Fibroblast of skin of right biceps (primary cell): ENCODE data around the gene VEGFB.

Experiments
- DNase-seq: peaks from one replicate; pipeline ENCODE4 v3.0.0-alpha.2; 2013

Gene VEGFB, protein sequence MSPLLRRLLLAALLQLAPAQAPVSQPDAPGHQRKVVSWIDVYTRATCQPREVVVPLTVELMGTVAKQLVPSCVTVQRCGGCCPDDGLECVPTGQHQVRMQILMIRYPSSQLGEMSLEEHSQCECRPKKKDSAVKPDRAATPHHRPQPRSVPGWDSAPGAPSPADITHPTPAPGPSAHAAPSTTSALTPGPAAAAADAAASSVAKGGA

DNA sequence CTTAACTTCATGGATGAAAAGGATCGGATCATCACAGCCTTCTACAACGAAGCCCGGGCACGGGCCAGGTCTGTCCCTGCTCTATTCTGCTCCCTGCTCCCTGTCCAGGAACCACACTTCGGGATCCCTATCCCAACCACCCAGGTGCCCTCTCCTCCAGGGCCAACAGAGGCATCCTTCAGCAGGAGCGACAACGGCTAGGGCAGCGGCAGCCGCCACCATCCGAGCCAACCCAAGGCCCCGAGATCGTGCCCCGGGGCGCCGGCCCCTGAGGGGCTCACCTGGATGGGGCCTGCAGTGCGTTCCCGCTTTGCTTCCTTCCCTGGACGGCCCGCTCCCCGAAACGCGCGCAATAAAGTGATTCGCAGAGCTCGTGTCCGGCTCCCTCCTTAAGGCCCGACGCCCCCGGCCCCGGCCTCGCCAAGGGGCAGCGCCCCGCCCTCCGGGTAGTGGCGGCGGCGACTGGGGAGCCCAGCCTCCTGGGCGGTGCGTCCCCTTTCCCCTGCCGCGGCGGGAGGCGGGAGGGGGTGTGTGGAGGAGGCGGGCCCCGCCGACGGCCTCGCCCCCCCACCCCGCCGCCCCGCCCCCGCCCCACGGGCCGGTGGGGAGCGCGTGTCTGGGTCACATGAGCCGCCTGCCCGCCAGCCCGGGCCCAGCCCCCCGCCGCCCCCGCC, at the start of gene VEGFB:
Gene VEGFB (plus strand): TSS at position 672 of the 674 bp plus-strand sequence. CDS start 250 bp downstream, outside the sequence.
- peak; percentile 65 for DNase-seq

GRCh38 chr11:64185175-64185692, 49.1 kb upstream of the VEGFB start:
- peak; percentile 76 for DNase-seq

- peak; percentile 100 for DNase-seq
These were observed 48.5 kb upstream of the VEGFB start, which contains the start of gene STIP1 for GRCh38 chr11:64185693-64186491. STIP1 (plus strand) TSS chr11:64186171; CDS start chr11:64186262, 91 bp downstream.

DNA sequence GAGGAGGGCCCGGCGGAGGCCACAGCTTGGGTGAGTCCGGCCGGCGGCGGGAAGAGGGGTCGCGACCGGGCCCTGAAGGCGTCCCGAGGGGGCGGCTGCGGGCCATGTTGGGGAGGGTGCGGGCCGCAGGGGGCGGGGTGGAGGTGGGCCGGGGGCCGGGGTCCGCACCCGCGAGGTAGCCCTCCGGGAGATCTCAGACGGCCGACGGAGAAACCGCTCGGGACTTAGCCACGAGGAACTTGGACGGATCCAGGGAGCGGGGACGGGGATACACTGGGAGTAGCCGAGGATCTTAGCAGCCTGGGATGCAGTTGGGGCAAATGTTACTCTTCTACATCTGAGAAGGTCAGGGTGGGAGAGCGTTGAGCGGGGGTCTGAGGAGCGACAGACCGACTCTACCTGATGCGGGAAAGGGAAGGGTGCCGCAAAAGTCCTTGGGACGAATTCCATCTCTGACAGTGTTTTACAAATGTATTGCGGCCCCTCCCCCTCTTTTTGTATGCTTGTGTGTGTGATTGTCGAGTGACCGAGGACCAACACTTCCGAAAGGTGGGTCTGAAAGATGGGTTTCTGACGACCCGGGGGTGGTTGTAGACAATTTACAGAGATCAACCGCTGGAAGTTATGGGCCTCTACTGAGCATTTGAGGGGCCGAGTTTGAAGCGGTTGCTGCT, 47.8 kb upstream of the VEGFB start:
- DNase-seq, result no peak

DNA sequence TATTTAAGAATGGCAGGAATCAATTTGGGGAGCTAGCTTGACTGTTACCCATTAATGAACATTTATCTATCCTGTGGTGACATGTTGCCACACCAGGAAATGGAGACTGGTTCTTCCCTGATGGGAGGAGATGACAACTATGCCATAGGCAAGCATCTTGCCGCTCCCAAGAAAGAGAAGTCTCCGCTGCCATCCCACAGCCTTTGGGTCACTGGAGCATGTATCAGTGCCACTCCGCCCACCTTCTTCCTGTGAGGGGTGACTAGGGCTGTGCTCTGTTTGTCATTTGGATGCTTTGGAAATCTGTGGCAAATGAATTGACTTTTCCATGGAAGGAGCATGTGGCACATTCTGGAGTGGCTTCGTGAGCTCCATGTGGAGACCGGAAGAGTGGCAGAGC, 42.0 kb upstream of the VEGFB start:
- no peak for DNase-seq

- DNase-seq, result no peak
These were observed 37.8 kb upstream of the VEGFB start for GRCh38 chr11:64196626-64197025.

GRCh38 chr11:64198511-64198910, 35.9 kb upstream of the VEGFB start:
- DNase-seq, result no peak

DNA sequence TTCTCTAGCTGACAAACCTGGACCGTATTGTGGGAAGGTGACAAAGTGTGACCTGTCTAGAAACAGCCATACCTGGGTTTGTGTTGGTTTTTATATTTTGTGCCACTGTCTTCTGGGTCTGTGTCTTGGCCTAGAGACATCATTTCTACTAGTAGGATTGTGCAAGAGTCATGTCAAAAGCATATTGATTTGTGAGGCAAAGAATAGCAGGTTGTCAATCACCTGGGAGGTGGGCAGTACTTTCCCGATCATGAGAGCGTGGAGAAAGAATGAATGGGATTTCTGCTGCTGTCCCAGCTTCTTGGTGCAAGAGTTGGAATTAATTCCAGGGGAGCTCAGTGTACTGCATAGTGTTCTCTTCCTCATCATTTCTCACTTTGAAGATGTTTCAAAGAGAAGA, 32.8 kb upstream of the VEGFB start:
- DNase-seq, result no peak

- no peak for DNase-seq
These were observed 31.4 kb upstream of the VEGFB start for GRCh38 chr11:64202992-64203391.

DNA sequence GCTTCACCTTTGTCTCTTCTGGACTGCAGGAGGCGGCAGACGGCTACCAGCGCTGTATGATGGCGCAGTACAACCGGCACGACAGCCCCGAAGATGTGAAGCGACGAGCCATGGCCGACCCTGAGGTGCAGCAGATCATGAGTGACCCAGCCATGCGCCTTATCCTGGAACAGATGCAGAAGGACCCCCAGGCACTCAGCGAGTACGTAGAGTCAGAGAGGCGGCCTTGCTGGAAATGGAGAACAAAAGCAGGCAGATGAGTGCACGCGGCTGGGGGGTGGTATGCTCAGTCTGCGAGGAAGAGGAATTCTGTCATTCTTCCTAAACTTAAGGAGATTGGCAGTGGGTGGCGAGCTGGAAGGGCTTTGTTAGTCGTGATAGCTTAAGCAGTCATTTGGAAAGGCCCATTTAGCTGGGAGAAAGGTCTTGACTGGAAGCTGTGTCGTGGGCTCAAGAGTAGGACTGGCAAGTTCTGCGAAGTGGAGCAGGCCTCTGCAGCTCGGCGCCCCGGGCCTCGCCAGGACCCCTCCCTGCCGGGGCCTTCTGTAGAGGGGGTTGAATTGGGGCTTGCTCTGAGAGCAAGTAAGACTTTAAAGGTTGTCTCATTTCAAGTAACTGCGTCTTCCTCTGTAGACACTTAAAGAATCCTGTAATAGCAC, 30.8 kb upstream of the VEGFB start:
- no peak for DNase-seq

GRCh38 chr11:64204080-64204440, 30.3 kb upstream of the VEGFB start:
- no peak for DNase-seq

- DNase-seq, result peak; percentile 94
These were observed 29.9 kb upstream of the VEGFB start for GRCh38 chr11:64204464-64204989.

GRCh38 chr11:64206457-64207255, 27.7 kb upstream of the VEGFB start, which contains the start of gene FERMT3:
FERMT3 (plus strand) TSS chr11:64206721; CDS start chr11:64207365, 644 bp downstream.
- no peak for DNase-seq

GRCh38 chr11:64207256-64208085, 26.9 kb upstream of the VEGFB start:
- DNase-seq, result peak; percentile 81

DNA sequence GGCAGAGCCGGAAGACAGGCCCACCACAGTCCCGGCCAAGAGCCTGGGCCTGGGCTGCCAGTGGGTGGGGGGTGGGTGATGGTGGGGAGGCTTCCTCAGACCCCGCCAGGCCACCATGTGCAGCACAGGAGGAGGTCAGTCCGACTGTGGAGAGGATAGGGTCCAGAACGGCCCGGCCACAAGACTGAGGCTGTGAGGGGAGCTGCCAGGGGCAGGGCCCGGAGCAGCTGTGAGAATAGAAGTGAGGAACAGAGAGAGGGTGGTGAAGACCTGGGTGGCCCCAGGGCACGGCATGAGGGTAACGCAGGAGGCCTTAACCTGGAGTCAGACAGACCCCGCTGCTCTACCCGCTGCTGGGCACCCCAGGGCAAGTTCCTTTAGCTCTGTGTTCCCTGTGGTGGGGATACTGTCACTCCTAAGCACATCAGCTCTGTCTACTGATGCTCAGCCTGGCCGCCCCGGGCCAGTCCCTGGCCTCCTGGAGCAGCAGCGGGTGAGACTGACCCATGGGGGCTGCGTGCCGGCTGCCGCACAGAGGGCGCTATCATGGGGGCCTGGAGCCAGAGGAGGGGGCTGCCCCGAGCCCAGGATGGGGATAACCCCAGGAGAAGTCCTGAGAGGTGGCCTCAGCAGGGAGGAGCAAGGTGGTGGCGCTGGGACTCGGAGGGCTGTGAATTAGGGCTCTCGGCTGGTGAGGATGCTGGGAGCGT, 26.1 kb upstream of the VEGFB start:
- no peak for DNase-seq

- no peak for DNase-seq
These were observed 25.4 kb upstream of the VEGFB start for GRCh38 chr11:64208796-64209562.

- no peak for DNase-seq
These were observed 24.9 kb upstream of the VEGFB start for GRCh38 chr11:64209563-64209843.

DNA sequence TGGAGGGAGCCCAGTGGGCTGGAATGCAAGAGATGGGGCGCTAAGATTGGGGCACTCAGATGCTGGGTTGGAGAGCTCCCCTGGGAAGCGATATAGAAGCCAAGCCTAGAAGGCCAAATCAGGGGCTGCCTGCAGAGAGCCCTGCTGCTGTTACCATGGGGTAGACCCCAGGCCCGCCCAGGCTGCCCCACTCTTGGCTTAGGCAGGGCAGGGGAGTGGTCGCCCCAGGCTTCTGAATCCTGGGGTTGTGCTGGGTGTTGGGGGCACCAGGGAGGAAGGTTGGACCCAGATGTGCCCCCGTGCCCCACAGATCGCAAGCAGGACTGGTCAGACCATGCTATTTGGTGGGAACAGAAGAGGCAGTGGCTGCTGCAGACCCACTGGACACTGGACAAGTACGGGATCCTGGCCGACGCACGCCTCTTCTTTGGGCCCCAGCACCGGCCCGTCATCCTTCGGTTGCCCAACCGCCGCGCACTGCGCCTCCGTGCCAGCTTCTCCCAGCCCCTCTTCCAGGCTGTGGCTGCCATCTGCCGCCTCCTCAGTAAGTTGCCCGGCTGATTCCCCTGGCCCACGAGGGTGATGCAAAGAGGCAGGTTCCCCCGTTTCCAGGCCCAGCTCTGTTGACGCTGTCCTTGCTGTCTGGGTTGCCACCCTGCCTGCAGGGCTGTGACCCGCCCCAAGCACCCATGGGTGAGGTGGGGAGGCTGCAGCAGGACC, 23.9 kb upstream of the VEGFB start:
- no peak for DNase-seq
